Measurements from ENCODE around the gene DEFB124. TPM values are rescaled to one million over a fixed set of nuclear protein-coding genes. Genes with fewer than 3 reads are reported as not detected.
"Not testable (repeated sequence)": the region's sequence is repeated elsewhere in the genome, so short reads cannot be mapped to it uniquely, and the experiment has no call there.

DEFB124 gene
- polyA plus RNA-seq (2011; rRNA removed) (not detected in 2 replicates), polyA minus RNA-seq (2011; rRNA and poly(A)+ RNA removed) (not detected in 2 replicates)

- Histone ChIP-seq H3K4me3 (ENCODE audit: low read depth, low read length) (no peak within 1 kb of the TSS), H3K36me3 (ENCODE audit: control insufficient read depth, insufficient read depth, low read length) (no peaks in the 10 kb centered on the region), H3K27me3 (ENCODE audit: control insufficient read depth, insufficient read depth, low read length) (peaks cover 23% of the 10 kb centered on the region)
- ChIA-PET POLR2A (no interaction called here), CTCF (interaction anchor here (0.9 to 5.6 kb wide), 3 partner anchors 10 to 27 kb away, joined by 4 to 37 read pairs (median 24); no protein-coding TSS in a partner anchor)
- no peak for TF ChIP-seq CTCF (IDR thresholded peaks at IDR 0.05; ENCODE audit: insufficient read depth, low read depth, low read length)
- no peak for DNase-seq (ENCODE audit: low read depth)
Measured at GRCh38 chr20:31474758-31475427, at the start of gene DEFB124, which contains the start of gene REM1. TSS of gene DEFB124 (minus strand) at chr20:31475127. CDS start at chr20:31473013, 2,114 bp downstream. TSS of gene REM1 (plus strand) at chr20:31475288. CDS start at chr20:31476446, 1,158 bp downstream.

GRCh38 chr20:31523361-31524283 is 48.7 kb upstream of the DEFB124 start:
- no peak for DNase-seq (ENCODE audit: low read depth)
- Histone ChIP-seq H3K27me3 (ENCODE audit: control insufficient read depth, insufficient read depth, low read length) (no peaks in the 10 kb centered on the region), H3K36me3 (ENCODE audit: control insufficient read depth, insufficient read depth, low read length) (peaks cover 7% of the 10 kb centered on the region), H3K4me3 (ENCODE audit: low read depth, low read length) (no peak overlapping the region)
- CTCF ChIA-PET, result interaction anchor here (0.7 to 3.2 kb wide), 4 partner anchors 37 to 89 kb away, joined by 4 to 11 read pairs (median 4); no protein-coding TSS in a partner anchor
- no peak for TF ChIP-seq CTCF (IDR thresholded peaks at IDR 0.05; ENCODE audit: insufficient read depth, low read depth, low read length)
- POLR2A ChIA-PET, result interaction anchor here (0.6 kb wide), 1 partner anchor 35 kb away, joined by 3 read pairs; no protein-coding TSS in a partner anchor

- ChIA-PET POLR2A (no interaction called here), CTCF (interaction anchor here (0.7 to 3.2 kb wide), 6 partner anchors 13 to 90 kb away, joined by 3 to 11 read pairs (median 4); no protein-coding TSS in a partner anchor)
- DNase-seq (ENCODE audit: low read depth), result no peak
- H3K36me3 ChIP-seq (ENCODE audit: control insufficient read depth, insufficient read depth, low read length), result peaks cover 7% of the 10 kb centered on the region
- H3K4me3 ChIP-seq (ENCODE audit: low read depth, low read length), result no peak overlapping the region
- no peaks in the 10 kb centered on the region for H3K27me3 ChIP-seq (ENCODE audit: control insufficient read depth, insufficient read depth, low read length)
- no peak for TF ChIP-seq CTCF (IDR thresholded peaks at IDR 0.05; ENCODE audit: insufficient read depth, low read depth, low read length)
Measured at GRCh38 chr20:31522731-31523130, 47.8 kb upstream of the DEFB124 start.

GRCh38 chr20:31521267-31521666 is 46.3 kb upstream of the DEFB124 start:
- H3K36me3 ChIP-seq (ENCODE audit: control insufficient read depth, insufficient read depth, low read length), result peaks cover 11% of the 10 kb centered on the region
- not testable (repeated sequence) for H3K27me3 ChIP-seq (ENCODE audit: control insufficient read depth, insufficient read depth, low read length); DNase-seq (ENCODE audit: low read depth); H3K4me3 ChIP-seq (ENCODE audit: low read depth, low read length)
- POLR2A ChIA-PET, result interaction anchor here (0.5 kb wide), 1 partner anchor 54 kb away, joined by 14 read pairs; no protein-coding TSS in a partner anchor
- CTCF ChIA-PET, result interaction anchor here (0.9 to 3.2 kb wide), 6 partner anchors 10 to 91 kb away, joined by 3 to 11 read pairs (median 8); no protein-coding TSS in a partner anchor

GRCh38 chr20:31517373-31517772 is 42.4 kb upstream of the DEFB124 start:
- CTCF ChIA-PET, result interaction anchor here (0.6 to 3.0 kb wide), 7 partner anchors 12 to 202 kb away, joined by 3 to 13 read pairs (median 3); no protein-coding TSS in a partner anchor

More at GRCh38 chr20:31517373-31517772, 42.4 kb upstream of the DEFB124 start:
- no peaks in the 10 kb centered on the region for H3K27me3 ChIP-seq (ENCODE audit: control insufficient read depth, insufficient read depth, low read length)
- POLR2A ChIA-PET, result no interaction called here
- TF ChIP-seq CTCF (IDR thresholded peaks at IDR 0.05; ENCODE audit: insufficient read depth, low read depth, low read length), result peak; percentile 56
- no peak overlapping the region for H3K4me3 ChIP-seq (ENCODE audit: low read depth, low read length)
- H3K36me3 ChIP-seq (ENCODE audit: control insufficient read depth, insufficient read depth, low read length), result peaks cover 11% of the 10 kb centered on the region
- DNase-seq (ENCODE audit: low read depth), result no peak
